ENCODE measurements around the gene PDP2.

PDP2 gene

GRCh38 chr16:66913081-66913480 lies 32.8 kb downstream of the PDP2 start:
- Histone ChIP-seq H3K9ac (ENCODE audit: low read length) (no peak overlapping the region), H3K4me3 (ENCODE audit: low read length) (no peak overlapping the region)

GRCh38 chr16:66913711-66914110 lies 33.4 kb downstream of the PDP2 start:
- no peaks in the 10 kb centered on the region for H3K36me3 ChIP-seq (ENCODE audit: control insufficient read depth, insufficient read depth, low read length)
- no peaks in the 10 kb centered on the region for H3K4me1 ChIP-seq (ENCODE audit: control insufficient read depth, insufficient read depth, low read length)
- H3K27ac ChIP-seq (ENCODE audit: low read depth, low read length): no peak overlapping the region
- H3K4me3 ChIP-seq (ENCODE audit: low read length): no peak overlapping the region
- H3K9ac ChIP-seq (ENCODE audit: low read length): no peak overlapping the region
- no peaks in the 10 kb centered on the region for H3K27me3 ChIP-seq (ENCODE audit: control insufficient read depth, insufficient read depth, low read length)

More at GRCh38 chr16:66913081-66913480, 32.8 kb downstream of the PDP2 start:
- no peaks in the 10 kb centered on the region for H3K36me3 ChIP-seq (ENCODE audit: control insufficient read depth, insufficient read depth, low read length)
- no peaks in the 10 kb centered on the region for H3K4me1 ChIP-seq (ENCODE audit: control insufficient read depth, insufficient read depth, low read length)
- no peaks in the 10 kb centered on the region for H3K27me3 ChIP-seq (ENCODE audit: control insufficient read depth, insufficient read depth, low read length)
- no peak overlapping the region for H3K27ac ChIP-seq (ENCODE audit: low read depth, low read length)

DNA sequence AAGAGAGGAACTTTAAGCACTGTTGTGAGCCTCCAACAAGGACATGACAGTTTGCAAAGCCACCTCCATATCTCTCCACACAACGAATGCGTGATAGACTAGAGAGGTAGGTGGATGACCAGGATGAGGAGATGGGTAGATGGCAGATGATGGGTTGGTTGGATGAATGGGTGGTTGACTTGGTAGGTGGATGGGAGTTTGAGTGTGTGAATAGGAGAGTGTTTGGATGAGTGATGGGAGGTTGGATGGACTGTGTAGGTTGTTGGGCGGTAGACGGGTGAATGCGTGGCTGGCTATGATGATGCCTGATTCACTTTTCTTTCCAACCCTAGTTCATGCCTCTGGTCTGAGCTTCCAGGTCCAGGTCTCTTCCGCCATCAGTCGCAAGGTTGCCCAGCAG lies 34.2 kb downstream of the PDP2 start:
- no peaks in the 10 kb centered on the region for H3K36me3 ChIP-seq (ENCODE audit: control insufficient read depth, insufficient read depth, low read length)
- H3K27ac ChIP-seq (ENCODE audit: low read depth, low read length): no peak overlapping the region
- no peaks in the 10 kb centered on the region for H3K27me3 ChIP-seq (ENCODE audit: control insufficient read depth, insufficient read depth, low read length)
- no peak overlapping the region for H3K4me3 ChIP-seq (ENCODE audit: low read length)
- no peaks in the 10 kb centered on the region for H3K4me1 ChIP-seq (ENCODE audit: control insufficient read depth, insufficient read depth, low read length)
- no peak overlapping the region for H3K9ac ChIP-seq (ENCODE audit: low read length)

DNA sequence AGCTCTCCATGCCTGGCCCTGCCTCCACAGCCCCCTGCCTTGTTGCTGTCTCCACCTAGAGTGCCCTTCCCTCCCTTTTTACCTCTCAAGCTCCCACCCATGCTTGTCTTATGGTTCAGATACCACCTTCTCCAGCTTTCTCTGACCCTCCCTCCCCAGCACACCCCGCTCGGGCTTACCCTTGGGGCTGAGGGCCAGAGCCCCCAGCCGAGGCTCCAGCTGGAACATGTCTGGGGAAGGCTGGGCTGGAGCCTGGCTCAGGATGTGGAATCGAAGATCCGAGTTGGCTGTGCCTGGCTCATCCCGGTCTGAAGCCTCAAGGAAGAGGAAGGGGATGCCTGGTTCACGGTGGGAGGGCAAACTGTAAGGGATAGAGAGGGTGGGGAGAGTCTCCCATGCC lies 34.7 kb downstream of the PDP2 start:
- H3K4me1 ChIP-seq (ENCODE audit: control insufficient read depth, insufficient read depth, low read length): no peaks in the 10 kb centered on the region
- H3K36me3 ChIP-seq (ENCODE audit: control insufficient read depth, insufficient read depth, low read length): no peaks in the 10 kb centered on the region
- no peak overlapping the region for H3K27ac ChIP-seq (ENCODE audit: low read depth, low read length)
- no peaks in the 10 kb centered on the region for H3K27me3 ChIP-seq (ENCODE audit: control insufficient read depth, insufficient read depth, low read length)
- H3K9ac ChIP-seq (ENCODE audit: low read length): no peak overlapping the region
- H3K4me3 ChIP-seq (ENCODE audit: low read length): no peak overlapping the region

GRCh38 chr16:66916518-66916917 lies 36.2 kb downstream of the PDP2 start:
- H3K27ac ChIP-seq (ENCODE audit: low read depth, low read length): no peak overlapping the region
- no peak overlapping the region for H3K4me3 ChIP-seq (ENCODE audit: low read length)
- no peaks in the 10 kb centered on the region for H3K4me1 ChIP-seq (ENCODE audit: control insufficient read depth, insufficient read depth, low read length)
- no peaks in the 10 kb centered on the region for H3K36me3 ChIP-seq (ENCODE audit: control insufficient read depth, insufficient read depth, low read length)
- H3K27me3 ChIP-seq (ENCODE audit: control insufficient read depth, insufficient read depth, low read length): no peaks in the 10 kb centered on the region
- H3K9ac ChIP-seq (ENCODE audit: low read length): no peak overlapping the region

DNA sequence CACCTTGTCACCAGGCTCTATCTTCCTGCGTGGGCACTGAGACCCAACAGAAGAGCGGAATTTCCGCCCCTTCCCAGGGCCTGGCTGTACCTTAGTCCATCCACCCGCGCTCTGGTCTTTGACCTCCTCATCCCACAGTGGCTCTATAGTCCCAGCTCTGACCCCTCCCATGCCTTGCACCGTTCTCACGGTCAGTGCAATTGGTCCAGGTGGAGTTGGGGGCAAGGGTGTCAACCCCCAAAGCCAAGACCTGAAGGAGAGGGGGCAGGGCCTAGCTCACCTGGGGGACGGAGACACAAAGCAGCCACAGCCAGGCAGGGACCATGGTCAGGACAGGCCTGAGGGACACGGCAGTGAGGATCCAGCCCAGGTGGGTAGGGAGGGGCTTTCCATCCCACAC lies 37.4 kb downstream of the PDP2 start:
- Histone ChIP-seq H3K4me1 (ENCODE audit: control insufficient read depth, insufficient read depth, low read length) (no peaks in the 10 kb centered on the region), H3K27me3 (ENCODE audit: control insufficient read depth, insufficient read depth, low read length) (no peaks in the 10 kb centered on the region), H3K27ac (ENCODE audit: low read depth, low read length) (no peak overlapping the region), H3K9ac (ENCODE audit: low read length) (no peak overlapping the region), H3K4me3 (ENCODE audit: low read length) (no peak overlapping the region), H3K36me3 (ENCODE audit: control insufficient read depth, insufficient read depth, low read length) (no peaks in the 10 kb centered on the region)

DNA sequence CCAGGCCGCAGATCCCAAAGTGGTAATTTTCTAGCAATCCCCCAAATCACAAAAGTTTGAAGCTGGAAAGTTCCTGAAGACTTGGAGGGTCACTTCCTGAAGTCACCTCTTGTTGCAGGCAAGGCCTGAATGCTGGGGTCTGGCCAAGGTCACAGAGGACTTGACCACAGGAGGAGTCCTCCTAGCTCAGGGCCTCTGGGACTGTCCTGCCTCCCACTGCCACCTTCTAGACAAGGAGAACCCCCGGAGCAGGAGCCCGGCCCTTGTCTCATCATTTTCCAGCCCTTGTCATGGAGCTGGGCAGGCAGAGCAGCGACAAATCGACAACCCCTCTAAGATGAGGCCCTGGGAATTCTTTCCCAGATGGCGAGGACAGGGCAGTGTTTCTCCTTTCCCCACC lies 38.0 kb downstream of the PDP2 start:
- Histone ChIP-seq H3K4me3 (ENCODE audit: low read length) (no peak overlapping the region), H3K36me3 (ENCODE audit: control insufficient read depth, insufficient read depth, low read length) (no peaks in the 10 kb centered on the region), H3K27ac (ENCODE audit: low read depth, low read length) (no peak overlapping the region), H3K9ac (ENCODE audit: low read length) (no peak overlapping the region), H3K4me1 (ENCODE audit: control insufficient read depth, insufficient read depth, low read length) (peaks cover 4% of the 10 kb centered on the region), H3K27me3 (ENCODE audit: control insufficient read depth, insufficient read depth, low read length) (no peaks in the 10 kb centered on the region)

- peaks cover 9% of the 10 kb centered on the region for H3K4me1 ChIP-seq (ENCODE audit: control insufficient read depth, insufficient read depth, low read length)
- H3K36me3 ChIP-seq (ENCODE audit: control insufficient read depth, insufficient read depth, low read length): no peaks in the 10 kb centered on the region
- no peak within 1 kb of the TSS for H3K27ac ChIP-seq (ENCODE audit: low read depth, low read length)
- H3K9ac ChIP-seq (ENCODE audit: low read length): no peak within 1 kb of the TSS
- no peaks in the 10 kb centered on the region for H3K27me3 ChIP-seq (ENCODE audit: control insufficient read depth, insufficient read depth, low read length)
- no peak within 1 kb of the TSS for H3K4me3 ChIP-seq (ENCODE audit: low read length)
Measured at GRCh38 chr16:66918803-66919568, 38.7 kb downstream of the PDP2 start, which contains the start of gene CDH16. CDH16 (minus strand) TSS chr16:66918885; CDS start chr16:66918065, 820 bp downstream.

- Histone ChIP-seq H3K4me1 (ENCODE audit: control insufficient read depth, insufficient read depth, low read length) (peaks cover 9% of the 10 kb centered on the region), H3K27ac (ENCODE audit: low read depth, low read length) (no peak overlapping the region), H3K9ac (ENCODE audit: low read length) (no peak overlapping the region)
Measured at GRCh38 chr16:66919569-66920298, 39.4 kb downstream of the PDP2 start.

DNA sequence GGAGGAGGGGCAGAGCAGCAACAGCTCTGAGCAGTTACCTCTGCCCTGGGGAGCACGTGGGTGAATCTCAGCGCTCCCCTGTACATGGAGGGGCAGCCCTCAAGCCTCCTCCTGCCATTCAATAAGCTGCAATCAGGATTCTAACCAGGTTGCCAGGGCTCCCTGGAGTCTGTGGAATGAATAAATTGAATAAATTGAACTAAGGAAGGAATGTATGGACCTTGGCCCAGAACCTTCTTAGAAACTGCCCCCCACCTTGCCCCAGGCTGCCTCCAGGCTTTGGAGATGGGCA lies 39.9 kb downstream of the PDP2 start:
- Histone ChIP-seq H3K27me3 (ENCODE audit: control insufficient read depth, insufficient read depth, low read length) (no peaks in the 10 kb centered on the region), H3K36me3 (ENCODE audit: control insufficient read depth, insufficient read depth, low read length) (no peaks in the 10 kb centered on the region), H3K27ac (ENCODE audit: low read depth, low read length) (no peak overlapping the region), H3K4me3 (ENCODE audit: low read length) (no peak overlapping the region), H3K9ac (ENCODE audit: low read length) (no peak overlapping the region), H3K4me1 (ENCODE audit: control insufficient read depth, insufficient read depth, low read length) (peaks cover 9% of the 10 kb centered on the region)

More at GRCh38 chr16:66919569-66920298, 39.4 kb downstream of the PDP2 start:
- no peaks in the 10 kb centered on the region for H3K27me3 ChIP-seq (ENCODE audit: control insufficient read depth, insufficient read depth, low read length)
- H3K4me3 ChIP-seq (ENCODE audit: low read length): no peak overlapping the region
- no peaks in the 10 kb centered on the region for H3K36me3 ChIP-seq (ENCODE audit: control insufficient read depth, insufficient read depth, low read length)

GRCh38 chr16:66920924-66921680 lies 40.8 kb downstream of the PDP2 start:
- no peak overlapping the region for H3K9ac ChIP-seq (ENCODE audit: low read length)
- H3K27me3 ChIP-seq (ENCODE audit: control insufficient read depth, insufficient read depth, low read length): no peaks in the 10 kb centered on the region
- H3K4me3 ChIP-seq (ENCODE audit: low read length): no peak overlapping the region
- H3K27ac ChIP-seq (ENCODE audit: low read depth, low read length): no peak overlapping the region
- peaks cover 12% of the 10 kb centered on the region for H3K4me1 ChIP-seq (ENCODE audit: control insufficient read depth, insufficient read depth, low read length)
- H3K36me3 ChIP-seq (ENCODE audit: control insufficient read depth, insufficient read depth, low read length): no peaks in the 10 kb centered on the region

DNA sequence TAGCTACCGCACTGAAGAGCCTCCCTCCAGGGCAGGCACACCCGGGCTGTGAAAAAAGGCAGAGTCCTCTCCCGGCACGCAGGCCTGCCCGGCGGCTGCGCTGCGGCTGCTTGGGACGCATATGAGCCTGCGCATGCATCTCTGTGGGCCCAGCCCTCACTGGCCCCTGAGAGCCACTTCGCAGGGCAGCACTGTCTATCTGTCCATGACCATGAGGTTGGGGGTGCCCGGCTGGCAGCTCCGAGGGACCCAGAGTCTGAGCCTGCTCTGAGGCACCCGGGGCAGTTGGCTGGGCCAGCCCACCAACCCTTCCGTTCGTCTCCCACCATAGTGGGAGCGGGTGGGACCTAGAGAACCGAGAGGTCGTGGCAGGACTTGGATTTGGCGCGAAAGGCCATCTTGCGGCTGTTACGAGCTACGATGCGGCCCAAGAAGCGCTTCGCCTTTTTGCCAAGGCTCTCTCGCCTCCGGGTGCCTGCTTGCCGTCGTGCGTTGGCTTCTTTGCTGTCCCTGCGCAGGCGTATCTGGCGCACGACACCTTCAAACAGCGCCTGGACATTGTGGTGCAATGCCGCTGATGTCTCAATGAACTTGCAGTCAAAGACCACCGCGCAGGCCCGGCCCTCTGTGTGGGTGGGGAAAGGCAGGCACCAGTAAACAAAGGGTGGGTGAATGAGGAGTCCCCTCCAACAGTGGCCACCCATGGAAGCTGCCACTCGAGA lies 41.6 kb downstream of the PDP2 start:
- Histone ChIP-seq H3K9ac (ENCODE audit: low read length) (no peak overlapping the region), H3K4me1 (ENCODE audit: control insufficient read depth, insufficient read depth, low read length) (peaks cover 12% of the 10 kb centered on the region), H3K4me3 (ENCODE audit: low read length) (no peak overlapping the region), H3K27me3 (ENCODE audit: control insufficient read depth, insufficient read depth, low read length) (no peaks in the 10 kb centered on the region), H3K36me3 (ENCODE audit: control insufficient read depth, insufficient read depth, low read length) (no peaks in the 10 kb centered on the region), H3K27ac (ENCODE audit: low read depth, low read length) (no peak overlapping the region)
